H1 (cell line): ENCODE data around the gene CARM1. TPM values are rescaled to one million over a fixed set of nuclear protein-coding genes. Genes with fewer than 3 reads are reported as not detected.

Source experiments
- CTCF ChIA-PET: fragments of 300-600 bp; sonication (Branson Sonifier 250); formaldehyde crosslinking; loops from one replicate; lab custom pipeline; 2021; ENCODE audit not compliant: partially characterized antibody; lab: Charles Lee
- POLR2A ChIA-PET: fragments of 300-600 bp; sonication (Branson Sonifier 250); formaldehyde crosslinking; loops from one replicate; lab custom pipeline; 2021; ENCODE audit warnings: inconsistent platforms; ENCODE audit not compliant: partially characterized antibody; lab: Charles Lee
- DNase-seq, 2 experiments: peaks; one replicate each; pipeline versions ENCODE4 v3.0.0 to v3.0.0-alpha.2; 2010 to 2022; ENCODE audit warnings: low spot score in 2 of 2, low read depth in 1 of 2, mixed read lengths in 1 of 2
- FAIRE-seq: peaks from 2 replicates; lab custom pipeline; 2011; peaks lifted over from hg19 to GRCh38; lab: Jason Lieb, UNC
- H2AFZ ChIP-seq: 2 replicates; pipeline ENCODE4 v1.8.1; 2012; ENCODE audit warnings: low read length, inconsistent platforms
- H2AK5ac ChIP-seq: 2 replicates; pipeline ENCODE4 v1.6.1; 2013; ENCODE audit warnings: low read depth, low read length
- H2BK120ac ChIP-seq: replicated peaks from 2 replicates; pipeline ENCODE3; 2013; ENCODE audit warnings: low read depth, low read length, inconsistent platforms
- H2BK12ac ChIP-seq: 2 replicates; pipeline ENCODE4 v1.6.1; 2013; ENCODE audit warnings: low read depth, low read length
- H2BK15ac ChIP-seq: 2 replicates; pipeline ENCODE4 v1.6.1; 2013; ENCODE audit warnings: low read length
- H2BK20ac ChIP-seq: 2 replicates; pipeline ENCODE4 v1.6.1; 2013; ENCODE audit warnings: low read length
- H2BK5ac ChIP-seq: 2 replicates; pipeline ENCODE4 v1.6.1; 2013; ENCODE audit warnings: low read depth, low read length
- H3K14ac ChIP-seq: 2 replicates; pipeline ENCODE4 v1.6.1; 2013; ENCODE audit warnings: inconsistent platforms; ENCODE audit not compliant: insufficient read length
- H3K18ac ChIP-seq: 2 replicates; pipeline ENCODE4 v1.6.1; 2013; ENCODE audit warnings: low read length; ENCODE audit errors: extremely low read depth
- H3K23ac ChIP-seq: 2 replicates; pipeline ENCODE4 v1.6.1; 2013; ENCODE audit warnings: inconsistent platforms; ENCODE audit not compliant: insufficient read length
- H3K23me2 ChIP-seq: 2 replicates; pipeline ENCODE4 v1.6.1; 2013; ENCODE audit warnings: low read depth, low read length
- H3K27ac ChIP-seq: 2 replicates; pipeline ENCODE4 v1.6.1; 2011; ENCODE audit warnings: low read depth, low read length, inconsistent platforms
- H3K27me3 ChIP-seq, 4 experiments: replicated peaks in 1 of 4; 1 replicate in 1 of 4; 2 replicates in 3 of 4; pipeline versions ENCODE4 v1.6.1 to v1.8.1; 2011 to 2013; ENCODE audit warnings: low read length in 3 of 4, mild to moderate bottlenecking in 3 of 4, inconsistent platforms in 2 of 4, mixed read lengths in 2 of 4, moderate library complexity in 1 of 4; ENCODE audit not compliant: control insufficient read depth in 3 of 4, insufficient read depth in 3 of 4; ENCODE audit errors: extremely low read depth in 1 of 4
- H3K36me3 ChIP-seq, 4 experiments: 2 replicates each; pipeline versions ENCODE4 v1.6.1 to v1.8.1; 2011 to 2013; ENCODE audit warnings: mild to moderate bottlenecking in 4 of 4, low read length in 3 of 4, moderate library complexity in 2 of 4, control low read depth in 1 of 4, inconsistent platforms in 1 of 4; ENCODE audit not compliant: insufficient read depth in 4 of 4, control insufficient read depth in 2 of 4
- H3K4ac ChIP-seq: replicated peaks from 2 replicates; pipeline ENCODE3; 2013; ENCODE audit warnings: low read length, low read depth, mixed read lengths, inconsistent platforms; ENCODE audit not compliant: insufficient read length
- H3K4me1 ChIP-seq, 4 experiments: replicated peaks in 1 of 4; 1 replicate in 1 of 4; 2 replicates in 3 of 4; pipeline versions ENCODE4 v1.6.1 to v1.8.1; 2011 to 2013; ENCODE audit warnings: low read length in 3 of 4, inconsistent platforms in 2 of 4, mixed read lengths in 1 of 4; ENCODE audit not compliant: insufficient read depth in 4 of 4, control insufficient read depth in 3 of 4
- H3K4me2 ChIP-seq, 2 experiments: 2 replicates each; pipeline versions ENCODE4 v1.6.1 to v1.8.1; 2011 to 2013; ENCODE audit warnings: low read depth in 2 of 2, low read length in 2 of 2, control low read depth in 1 of 2, inconsistent platforms in 1 of 2, mild to moderate bottlenecking in 1 of 2; ENCODE audit not compliant: insufficient read depth in 1 of 2
- H3K4me3 ChIP-seq, 4 experiments: fragments of 200-600, 300-600 bp in 1 of 4; sonication (generic), shearing (Covaris generic), sonication (Bioruptor Twin) in 1 of 4; 2 replicates each; pipeline versions ENCODE4 v1.5.1 to v1.8.1; 2011 to 2016; ENCODE audit warnings: low read length in 4 of 4, low read depth in 3 of 4, control low read depth in 2 of 4, inconsistent platforms in 2 of 4, mild to moderate bottlenecking in 2 of 4, mixed read lengths in 1 of 4, moderate library complexity in 1 of 4; ENCODE audit not compliant: insufficient read depth in 2 of 4; ENCODE audit errors: extremely low read depth in 1 of 4
- H3K56ac ChIP-seq: replicated peaks from 2 replicates; pipeline ENCODE3; 2013; ENCODE audit warnings: low read depth, mild to moderate bottlenecking, mixed read lengths, low read length, inconsistent platforms; ENCODE audit not compliant: insufficient read length
- H3K79me1 ChIP-seq: 2 replicates; pipeline ENCODE4 v1.6.1; 2013; ENCODE audit warnings: low read depth, low read length, control low read depth
- H3K79me2 ChIP-seq, 2 experiments: 2 replicates each; pipeline versions ENCODE4 v1.6.1 to v1.8.1; 2012 to 2013; ENCODE audit warnings: low read length in 2 of 2, mild to moderate bottlenecking in 2 of 2, inconsistent platforms in 1 of 2; ENCODE audit not compliant: insufficient read depth in 2 of 2, control insufficient read depth in 1 of 2
- H3K9ac ChIP-seq, 4 experiments: replicated peaks in 1 of 4; 1 replicate in 1 of 4; 2 replicates in 3 of 4; pipeline versions ENCODE4 v1.6.1 to v1.8.1; 2011 to 2013; ENCODE audit warnings: low read depth in 3 of 4, low read length in 3 of 4, control low read depth in 2 of 4, mild to moderate bottlenecking in 2 of 4, moderate library complexity in 2 of 4, inconsistent platforms in 1 of 4; ENCODE audit errors: extremely low read depth in 1 of 4
- H3K9me3 ChIP-seq, 2 experiments: 2 replicates each; pipeline versions ENCODE4 v1.6.1 to v1.8.1; 2012 to 2013; ENCODE audit warnings: mild to moderate bottlenecking in 2 of 2, moderate library complexity in 2 of 2, control low read depth in 1 of 2, inconsistent platforms in 1 of 2, low read depth in 1 of 2, low read length in 1 of 2, mixed read lengths in 1 of 2; ENCODE audit not compliant: insufficient read depth in 2 of 2
- H4K20me1 ChIP-seq, 2 experiments: replicated peaks in 1 of 2; 2 replicates each; pipeline versions ENCODE3 to v1.8.1; 2011 to 2013; ENCODE audit warnings: inconsistent platforms in 2 of 2, low read length in 2 of 2, mild to moderate bottlenecking in 1 of 2; ENCODE audit not compliant: insufficient read depth in 2 of 2, control insufficient read depth in 1 of 2
- H4K5ac ChIP-seq: 2 replicates; pipeline ENCODE4 v1.6.1; 2013; ENCODE audit warnings: low read length, low read depth, mixed read lengths, inconsistent platforms; ENCODE audit not compliant: insufficient read length
- H4K8ac ChIP-seq: 2 replicates; pipeline ENCODE4 v1.8.0; 2013; ENCODE audit warnings: mild to moderate bottlenecking, moderate library complexity, low read length, inconsistent platforms; ENCODE audit not compliant: insufficient read depth; ENCODE audit errors: extremely low read depth
- H4K91ac ChIP-seq: replicated peaks from 2 replicates; pipeline ENCODE3; 2013; ENCODE audit warnings: low read length, mixed read lengths, inconsistent platforms; ENCODE audit not compliant: insufficient read length
- ASH2L ChIP-seq: fragments of 200-600, 300-600 bp; sonication (generic); IDR thresholded peaks from one replicate; pipeline ENCODE4 v1.7.1; 2017; ENCODE audit warnings: low read length
- BACH1 ChIP-seq: IDR thresholded peaks from 2 replicates; pipeline ENCODE4 v1.6.1; 2012; ENCODE audit warnings: low read length, improper control_type of control experiment
- CBX5 ChIP-seq: fragments of 300-800, 300-1000 bp; sonication (generic); IDR thresholded peaks from 2 replicates; pipeline ENCODE4 v1.7.1; 2016; ENCODE audit warnings: antibody characterized with exemption, low read length, low read depth
- CTBP2 ChIP-seq: IDR thresholded peaks from 2 replicates; pipeline ENCODE4 v1.7.0; 2011; ENCODE audit warnings: borderline replicate concordance, mild to moderate bottlenecking, moderate library complexity, mixed read lengths, low read length; ENCODE audit not compliant: insufficient read depth, insufficient read length
- HDAC6 ChIP-seq: IDR thresholded peaks from one replicate; pipeline ENCODE4 v1.7.1; 2012; ENCODE audit warnings: low read depth, mild to moderate bottlenecking, inconsistent platforms, low read length, moderate library complexity
- PHF8 ChIP-seq: fragments of 200-600 bp; sonication (generic); conservative IDR thresholded peaks from 2 replicates; pipeline ENCODE4 v1.7.1; 2012; ENCODE audit warnings: low read depth, mild to moderate bottlenecking, inconsistent platforms, low read length, moderate library complexity
- SP2 ChIP-seq: IDR thresholded peaks from 2 replicates; pipeline ENCODE4 v1.6.1; 2012; ENCODE audit warnings: mild to moderate bottlenecking, low read length, inconsistent platforms
- TAF1 ChIP-seq: IDR thresholded peaks from 2 replicates; pipeline ENCODE4 v1.6.1; 2011; ENCODE audit warnings: mild to moderate bottlenecking, low read depth, low read length
- ZNF274 ChIP-seq: IDR thresholded peaks from 2 replicates; pipeline ENCODE4 v1.7.0; 2012; ENCODE audit warnings: low read length, borderline replicate concordance; ENCODE audit errors: extremely low read depth
- WGBS, 2 experiments: shearing (Covaris generic) in 1 of 2; methylation state at CpG; one replicate each; pipeline versions ENCODE4 v1.1.6 to v1.1.7; 2013 to 2015; ENCODE audit warnings: low lambda C conversion rate in 2 of 2, mixed read lengths in 2 of 2, inconsistent platforms in 1 of 2, low coverage in 1 of 2, missing lambda C conversion rate in 1 of 2; ENCODE audit not compliant: insufficient replicate concordance in 2 of 2, insufficient coverage in 1 of 2, insufficient read length in 1 of 2; ENCODE audit errors: extremely low coverage in 1 of 2, missing lambda C conversion rate in 1 of 2; 5-methylcytosine and 5-hydroxymethylcytosine counted together
- polyA plus RNA-seq, 7 experiments: library from polyadenylated mRNA; depleted of rRNA in 3 of 7; stranded (reverse) in 5 of 7; unstranded in 2 of 7; fragments of >200 nt in 5 of 7; fragments of 200-250 nt in 2 of 7; gene quantifications; 1 replicate in 5 of 7; 2 replicates in 1 of 7; 4 replicates in 1 of 7; pipeline versions ENCODE4 v1.2.1 to v1.2.3, GENCODE V29; 2011 to 2013; ENCODE audit warnings: missing spikeins in 2 of 7, mixed read lengths in 2 of 7
- total RNA-seq: library from RNA; stranded (reverse); fragmentation: NEBNext Ultra II Directional; extraction: Animal tissue kit (Norgen Biotek cat#: 25700); gene quantifications from 2 replicates; pipeline ENCODE4 v1.2.1, GENCODE V29; 2021

CARM1 gene
- total and polyA plus RNA-seq, 2 of the 8 experiments (the other 6 are each of a cell fraction or from before 2014, with no cell fraction given), result 134 to 164 TPM

- 95% methylated on average over 20 of the region's 20 CpGs; no CpG with 5 or more reads in 1 of the 2 experiments for WGBS, 2 experiments
- Histone ChIP-seq H3K27me3 (peaks cover 0 to 4% (median 0%) of the 10 kb centered on the region in 4 experiments; a peak in 1 of 7 replicates), H2BK15ac (no peak overlapping the region), H4K20me1 (peaks cover 0 to 10% of the 10 kb centered on the region in 2 experiments), H3K36me3 (peaks cover 0 to 21% (median 7%) of the 10 kb centered on the region in 4 experiments; a peak in 6 of 8 replicates), H3K18ac (no peak overlapping the region), H4K5ac (no peak overlapping the region), H2AK5ac (no peak overlapping the region), H3K9ac (no peak overlapping the region), H4K8ac (no peak overlapping the region), H4K91ac (no peak overlapping the region), H2AFZ (no peak overlapping the region), H3K56ac (no peak overlapping the region), H2BK5ac (no peak overlapping the region), H3K4me2 (no peak overlapping the region), H3K79me1 (peaks cover 4% of the 10 kb centered on the region; the same call in 1 of the 2 replicates), H2BK120ac (no peak overlapping the region), H3K4me3 (no peak overlapping the region), H3K79me2 (no peaks in the 10 kb centered on the region), H2BK12ac (no peak overlapping the region), H3K27ac (no peak overlapping the region), H3K14ac (no peak overlapping the region), H3K4me1 (peaks cover 0 to 10% (median 6%) of the 10 kb centered on the region in 4 experiments; a peak in 6 of 7 replicates), H2BK20ac (no peak overlapping the region), H3K9me3 (peaks cover 0 to 4% of the 10 kb centered on the region in 2 experiments; a peak in 1 of 4 replicates), H3K4ac (no peak overlapping the region), H3K23ac (no peak overlapping the region), H3K23me2 (peaks cover 8% of the 10 kb centered on the region; the same call in 1 of the 2 replicates)
- CTCF ChIA-PET, result interaction anchor here (1.7 kb wide), 1 partner anchor 11 kb away, joined by 4 read pairs; no protein-coding TSS in a partner anchor
- no peak for DNase-seq
- POLR2A ChIA-PET, result interaction anchor here (0.9 to 1.3 kb wide), 2 partner anchors 13 to 177 kb away, joined by 3 read pairs; no protein-coding TSS in a partner anchor
- FAIRE-seq, result no peak
- TF ChIP-seq BACH1 (no peak), CTBP2 (no peak), TAF1 (no peak), SP2 (no peak), ASH2L (no peak), CBX5 (no peak), HDAC6 (no peak), PHF8 (no peak), ZNF274 (no peak)
These were observed 38.4 kb upstream of the CARM1 start for GRCh38 chr19:10832939-10833296.
